NCI-H2171 treated with DMSO at 0.1 percent for 48 hours (cell line): ENCODE results near the gene GFM1.
A peak's percentile ranks its signal among the peaks of the same experiment; 100 is the strongest.

Source experiments
- DNase-seq: peaks from one replicate; lab custom pipeline; 2025; lab: John Stamatoyannopoulos, UW

Gene GFM1

GRCh38 chr3:158727206-158728060 is 83.1 kb downstream of the GFM1 start:
- DNase-seq = peak; percentile 54

- no peak for DNase-seq
Measured at GRCh38 chr3:158728061-158728377, 83.7 kb downstream of the GFM1 start.

- DNase-seq = no peak
Measured at GRCh38 chr3:158728851-158729250, 84.5 kb downstream of the GFM1 start.

- no peak for DNase-seq
Measured at GRCh38 chr3:158731486-158731885, 87.2 kb downstream of the GFM1 start.

- DNase-seq = peak; percentile 56
Measured at GRCh38 chr3:158731938-158732855, 87.9 kb downstream of the GFM1 start, which contains the start of gene RARRES1. TSS of gene RARRES1 (minus strand) at chr3:158732457. CDS start at chr3:158732415, 42 bp downstream.

- DNase-seq = no peak
Measured at GRCh38 chr3:158732856-158733200, 88.5 kb downstream of the GFM1 start.

GRCh38 chr3:158733656-158734055 is 89.3 kb downstream of the GFM1 start:
- DNase-seq = no peak

- DNase-seq = no peak
Measured at GRCh38 chr3:158735296-158736033, 91.1 kb downstream of the GFM1 start.

GRCh38 chr3:158737410-158737809 is 93.1 kb downstream of the GFM1 start:
- no peak for DNase-seq

- DNase-seq = no peak
Measured at GRCh38 chr3:158737976-158738615, 93.8 kb downstream of the GFM1 start.

GRCh38 chr3:158738653-158739052 is 94.3 kb downstream of the GFM1 start:
- no peak for DNase-seq

GRCh38 chr3:158739078-158739477 is 94.8 kb downstream of the GFM1 start:
- DNase-seq = no peak

GRCh38 chr3:158739661-158740060 is 95.3 kb downstream of the GFM1 start:
- DNase-seq = no peak
